K562 (cell line): ENCODE data around the gene MRPL41. TPM values are rescaled to one million over a fixed set of nuclear protein-coding genes. Genes with fewer than 3 reads are reported as not detected.

Experiments
- CTBP1 ChIP-seq: fragments of 450-650 bp; IDR thresholded peaks from 2 replicates; pipeline ENCODE4 v1.6.1; 2016; ENCODE audit warnings: borderline replicate concordance
- FOS ChIP-seq: IDR thresholded peaks from 3 replicates; pipeline ENCODE4 v1.6.1; 2011; ENCODE audit not compliant: insufficient read length; ENCODE audit errors: extremely low read depth
- FOXK2 ChIP-seq, 2 experiments: fragments of 450-650 bp; IDR thresholded peaks in 1 of 2; conservative IDR thresholded peaks in 1 of 2; 2 replicates each; pipeline ENCODE4 v1.6.1; 2016; ENCODE audit warnings: low read depth in 2 of 2, mild to moderate bottlenecking in 1 of 2
- GABPB1 ChIP-seq: sonication (generic); formaldehyde crosslinking; IDR thresholded peaks from 2 replicates; pipeline ENCODE4 v1.8.0; 2022; ENCODE audit warnings: mild to moderate bottlenecking, missing genetic modification reagents
- MAFG ChIP-seq: fragments of 450-650 bp; conservative IDR thresholded peaks from 2 replicates; pipeline ENCODE4 v1.6.1; 2016; ENCODE audit warnings: missing genetic modification characterization, missing compliant biosample characterization
- MGA ChIP-seq: fragments of 450-650 bp; IDR thresholded peaks from 2 replicates; pipeline ENCODE4 v1.6.1; 2016; ENCODE audit warnings: mild to moderate bottlenecking, moderate library complexity
- NRF1 ChIP-seq, 2 experiments: fragments of 450-650 bp; IDR thresholded peaks in 1 of 2; conservative IDR thresholded peaks in 1 of 2; 2 replicates each; pipeline ENCODE4 v1.6.1; 2014; ENCODE audit warnings: mild to moderate bottlenecking in 2 of 2
- PHF21A ChIP-seq: fragments of 450-650 bp; IDR thresholded peaks from 2 replicates; pipeline ENCODE4 v1.6.1; 2017; ENCODE audit warnings: low read depth, borderline replicate concordance
- TBP ChIP-seq: optimal IDR thresholded peaks from 2 replicates; pipeline ENCODE3; 2011; ENCODE audit warnings: low read depth, low read length, improper control_type of control experiment
- TRIM24 ChIP-seq, 2 experiments: fragments of 450-650 bp; IDR thresholded peaks; 2 replicates each; pipeline ENCODE4 v1.6.1; 2016
- VEZF1 ChIP-seq: fragments of 200-800 bp; sonication (Bioruptor generic); IDR thresholded peaks from 2 replicates; pipeline ENCODE4 v1.6.1; 2017; ENCODE audit warnings: missing genetic modification characterization, missing compliant biosample characterization
- ZFX ChIP-seq: sonication (generic); formaldehyde crosslinking; IDR thresholded peaks from 2 replicates; pipeline ENCODE4 v1.8.0; 2022; ENCODE audit warnings: mild to moderate bottlenecking, missing genetic modification reagents, moderate library complexity
- ZNF232 ChIP-seq: sonication (generic); formaldehyde crosslinking; IDR thresholded peaks from 2 replicates; pipeline ENCODE4 v1.8.0; 2022; ENCODE audit warnings: mild to moderate bottlenecking, missing genetic modification reagents
- ZNF384 ChIP-seq: IDR thresholded peaks from 2 replicates; pipeline ENCODE4 v1.6.1; 2012; ENCODE audit warnings: low read depth, low read length, improper control_type of control experiment
- ZNF780A ChIP-seq: fragments of 250-450 bp; sonication (Bioruptor Pico); IDR thresholded peaks from 2 replicates; pipeline ENCODE4 v1.5.0; 2021; ENCODE audit warnings: mild to moderate bottlenecking
- polyA plus RNA-seq, 8 experiments: library from polyadenylated mRNA; depleted of rRNA in 4 of 8; stranded (reverse) in 5 of 8; unstranded in 3 of 8; fragments of >200 nt; fragmentation: Nextera tagmentation in 2 of 8; fragmentation: Illumina TruSeq in 1 of 8; extraction: Ambion mirVana in 2 of 8; extraction: Trizol in 1 of 8; gene quantifications; 2 replicates each; pipeline versions ENCODE4 v1.2.1 to v1.2.3, GENCODE V29; 2011 to 2014; ENCODE audit warnings: inconsistent platforms in 1 of 8, missing spikeins in 1 of 8
- total RNA-seq, 7 experiments: library from RNA; depleted of rRNA in 6 of 7; stranded (reverse); fragments of >200 nt in 6 of 7; fragmentation: Illumina TruSeq in 2 of 7; extraction: Trizol in 2 of 7; gene quantifications; 2 replicates each; pipeline versions ENCODE4 v1.2.1 to v1.2.3, GENCODE V29; 2011 to 2021; ENCODE audit warnings: low replicate concordance in 1 of 7

The MRPL41 gene
- total and polyA plus RNA-seq, 9 of the 15 experiments (the other 6 are each of a cell fraction or from before 2014, with no cell fraction given): 2.6 to 259 (median 21.6) TPM

- TF ChIP-seq MGA: peak; percentile 20; the same call in 1 of the 2 replicates
- no peak for TF ChIP-seq FOXK2 (conservative IDR thresholded peaks at IDR 0.05 in 1 of 2, IDR thresholded peaks at IDR 0.05 in 1 of 2; ENCODE audit: low read depth in 2 of 2)
- 0 out of 2 replicates have a peak, but pooled peaks have one; percentile 51 for TF ChIP-seq ZNF232 (CRISPR knock-in tag)
- no peak for TF ChIP-seq PHF21A
- TF ChIP-seq ZNF384: peak; percentile 89
- peak; percentile 37 for TF ChIP-seq TBP
- no peak for TF ChIP-seq TRIM24 (IDR thresholded peaks at IDR 0.05)
- TF ChIP-seq ZFX: peak; percentile 75
- TF ChIP-seq VEZF1: peak; percentile 79
- peak; percentile 85 to 87 for TF ChIP-seq NRF1 (conservative IDR thresholded peaks at IDR 0.05 in 1 of 2, IDR thresholded peaks at IDR 0.05 in 1 of 2)
- no peak for TF ChIP-seq MAFG (tag)
- 0 out of 2 replicates have a peak, but pooled peaks have one; percentile 37 for TF ChIP-seq GABPB1 (CRISPR knock-in tag)
- TF ChIP-seq FOS: peak; percentile 61
- TF ChIP-seq CTBP1: peak; percentile 88
- no peak for TF ChIP-seq ZNF780A (CRISPR knock-in tag)
These were observed 39.0 kb downstream of the MRPL41 start, which contains the start of gene ZMYND19 (continued) for GRCh38 chr9:137590469-137591383.
